ENCODE results near the gene ALG9.

DNA sequence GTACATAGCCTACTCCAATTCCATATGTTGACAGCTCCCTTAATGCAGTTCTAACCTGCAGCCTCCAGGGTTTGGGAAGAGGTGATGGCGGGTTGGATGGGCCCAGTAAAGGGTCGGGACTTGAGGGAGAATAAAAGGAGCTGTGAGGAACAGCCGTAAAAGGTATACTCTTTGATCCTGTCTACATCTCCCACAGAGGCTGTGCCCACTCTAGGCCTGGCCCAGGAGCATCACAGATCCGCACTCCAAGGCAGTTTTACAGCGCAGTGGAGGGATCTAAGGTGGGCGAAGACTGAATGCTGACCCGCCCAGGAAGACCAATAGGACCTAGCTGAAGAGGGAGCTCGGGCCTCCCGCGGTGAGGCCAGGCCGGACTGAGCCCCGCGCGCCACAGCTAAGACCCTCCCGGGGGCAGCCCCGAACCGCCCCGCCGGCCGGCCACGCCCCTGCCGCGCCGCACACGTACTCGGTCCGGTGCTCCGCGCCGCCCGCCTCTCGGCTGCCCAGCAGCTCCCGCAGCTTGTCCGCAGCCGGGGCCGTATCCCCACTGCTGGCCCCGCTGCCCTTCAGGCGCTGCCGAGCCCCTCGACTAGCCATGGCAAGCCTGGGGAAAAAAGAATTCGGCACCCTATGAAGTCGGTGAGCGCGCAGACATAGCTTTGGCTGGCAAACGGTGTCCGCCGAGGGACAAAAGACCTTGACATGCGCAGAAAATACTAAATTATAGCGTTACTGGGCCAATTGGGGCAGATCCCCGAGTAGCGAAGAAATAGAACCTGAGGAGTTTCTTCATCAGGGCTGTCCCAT lies at the start of gene ALG9:
- TF ChIP-seq, protein P1, sequence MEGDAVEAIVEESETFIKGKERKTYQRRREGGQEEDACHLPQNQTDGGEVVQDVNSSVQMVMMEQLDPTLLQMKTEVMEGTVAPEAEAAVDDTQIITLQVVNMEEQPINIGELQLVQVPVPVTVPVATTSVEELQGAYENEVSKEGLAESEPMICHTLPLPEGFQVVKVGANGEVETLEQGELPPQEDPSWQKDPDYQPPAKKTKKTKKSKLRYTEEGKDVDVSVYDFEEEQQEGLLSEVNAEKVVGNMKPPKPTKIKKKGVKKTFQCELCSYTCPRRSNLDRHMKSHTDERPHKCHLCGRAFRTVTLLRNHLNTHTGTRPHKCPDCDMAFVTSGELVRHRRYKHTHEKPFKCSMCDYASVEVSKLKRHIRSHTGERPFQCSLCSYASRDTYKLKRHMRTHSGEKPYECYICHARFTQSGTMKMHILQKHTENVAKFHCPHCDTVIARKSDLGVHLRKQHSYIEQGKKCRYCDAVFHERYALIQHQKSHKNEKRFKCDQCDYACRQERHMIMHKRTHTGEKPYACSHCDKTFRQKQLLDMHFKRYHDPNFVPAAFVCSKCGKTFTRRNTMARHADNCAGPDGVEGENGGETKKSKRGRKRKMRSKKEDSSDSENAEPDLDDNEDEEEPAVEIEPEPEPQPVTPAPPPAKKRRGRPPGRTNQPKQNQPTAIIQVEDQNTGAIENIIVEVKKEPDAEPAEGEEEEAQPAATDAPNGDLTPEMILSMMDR (IDR thresholded peaks at IDR 0.05; ENCODE audit: insufficient read depth, low read length): peak; percentile 2
- TF ChIP-seq, protein P2, sequence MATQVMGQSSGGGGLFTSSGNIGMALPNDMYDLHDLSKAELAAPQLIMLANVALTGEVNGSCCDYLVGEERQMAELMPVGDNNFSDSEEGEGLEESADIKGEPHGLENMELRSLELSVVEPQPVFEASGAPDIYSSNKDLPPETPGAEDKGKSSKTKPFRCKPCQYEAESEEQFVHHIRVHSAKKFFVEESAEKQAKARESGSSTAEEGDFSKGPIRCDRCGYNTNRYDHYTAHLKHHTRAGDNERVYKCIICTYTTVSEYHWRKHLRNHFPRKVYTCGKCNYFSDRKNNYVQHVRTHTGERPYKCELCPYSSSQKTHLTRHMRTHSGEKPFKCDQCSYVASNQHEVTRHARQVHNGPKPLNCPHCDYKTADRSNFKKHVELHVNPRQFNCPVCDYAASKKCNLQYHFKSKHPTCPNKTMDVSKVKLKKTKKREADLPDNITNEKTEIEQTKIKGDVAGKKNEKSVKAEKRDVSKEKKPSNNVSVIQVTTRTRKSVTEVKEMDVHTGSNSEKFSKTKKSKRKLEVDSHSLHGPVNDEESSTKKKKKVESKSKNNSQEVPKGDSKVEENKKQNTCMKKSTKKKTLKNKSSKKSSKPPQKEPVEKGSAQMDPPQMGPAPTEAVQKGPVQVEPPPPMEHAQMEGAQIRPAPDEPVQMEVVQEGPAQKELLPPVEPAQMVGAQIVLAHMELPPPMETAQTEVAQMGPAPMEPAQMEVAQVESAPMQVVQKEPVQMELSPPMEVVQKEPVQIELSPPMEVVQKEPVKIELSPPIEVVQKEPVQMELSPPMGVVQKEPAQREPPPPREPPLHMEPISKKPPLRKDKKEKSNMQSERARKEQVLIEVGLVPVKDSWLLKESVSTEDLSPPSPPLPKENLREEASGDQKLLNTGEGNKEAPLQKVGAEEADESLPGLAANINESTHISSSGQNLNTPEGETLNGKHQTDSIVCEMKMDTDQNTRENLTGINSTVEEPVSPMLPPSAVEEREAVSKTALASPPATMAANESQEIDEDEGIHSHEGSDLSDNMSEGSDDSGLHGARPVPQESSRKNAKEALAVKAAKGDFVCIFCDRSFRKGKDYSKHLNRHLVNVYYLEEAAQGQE (IDR thresholded peaks at IDR 0.05; ENCODE audit: insufficient replicate concordance, low read depth): no peak
- TF ChIP-seq GABPA (IDR thresholded peaks at IDR 0.05; ENCODE audit: low read depth) (no peak), POLR2AphosphoS5 (IDR thresholded peaks at IDR 0.05; ENCODE audit: low read depth) (peak; percentile 46)

All from HL-60 (cell line).